GM06990 (cell line): ENCODE results near the gene LRMDA.

Experiments used
- DNase-seq: peaks from one replicate; pipeline ENCODE4 v3.0.0-alpha.2; 2011; ENCODE audit not compliant: insufficient read length; ENCODE audit errors: extremely low read depth
- H3K27me3 ChIP-seq: replicated peaks from 2 replicates; pipeline ENCODE4 v1.6.0; 2011; ENCODE audit warnings: low read length; ENCODE audit not compliant: control insufficient read depth, insufficient read depth
- H3K36me3 ChIP-seq: 2 replicates; pipeline ENCODE4 v1.5.1; 2011; ENCODE audit warnings: low read length; ENCODE audit not compliant: control insufficient read depth, insufficient read depth
- H3K4me3 ChIP-seq: replicated peaks from 2 replicates; pipeline ENCODE4 v1.5.1; 2011; ENCODE audit warnings: low read depth, mild to moderate bottlenecking, control low read depth, low read length
- TF ChIP-seq, protein P1 (sequence below): IDR thresholded peaks from 2 replicates; pipeline ENCODE4 v1.5.1; 2011; ENCODE audit warnings: low read length, control low read depth, mild to moderate bottlenecking, inconsistent platforms; ENCODE audit not compliant: insufficient read depth, poor library complexity, severe bottlenecking

Gene LRMDA

DNA sequence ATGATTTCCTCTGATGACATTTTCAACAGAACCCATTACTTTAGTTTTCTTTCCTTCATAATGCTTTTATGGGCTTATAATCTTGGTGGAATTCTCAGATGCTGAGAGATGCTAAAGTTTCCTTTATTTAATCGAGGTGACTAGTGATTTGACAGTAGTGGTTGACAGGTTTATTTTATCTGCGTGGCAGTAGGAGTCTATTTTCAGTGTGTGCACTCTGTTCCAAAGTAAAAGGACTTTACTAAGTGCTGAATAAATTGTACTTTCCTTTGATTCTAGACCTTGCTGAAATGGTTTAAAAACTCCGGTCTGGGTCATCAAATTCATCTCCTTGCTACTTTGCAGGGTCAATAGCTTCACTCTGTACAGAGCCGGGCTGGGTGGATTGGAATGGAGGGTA lies 900.3 kb downstream of the LRMDA start:
- Histone ChIP-seq H3K4me3 (no peak overlapping the region), H3K36me3 (no peaks in the 10 kb centered on the region), H3K27me3 (no peaks in the 10 kb centered on the region)
- DNase-seq = no peak
- TF ChIP-seq, protein P1, sequence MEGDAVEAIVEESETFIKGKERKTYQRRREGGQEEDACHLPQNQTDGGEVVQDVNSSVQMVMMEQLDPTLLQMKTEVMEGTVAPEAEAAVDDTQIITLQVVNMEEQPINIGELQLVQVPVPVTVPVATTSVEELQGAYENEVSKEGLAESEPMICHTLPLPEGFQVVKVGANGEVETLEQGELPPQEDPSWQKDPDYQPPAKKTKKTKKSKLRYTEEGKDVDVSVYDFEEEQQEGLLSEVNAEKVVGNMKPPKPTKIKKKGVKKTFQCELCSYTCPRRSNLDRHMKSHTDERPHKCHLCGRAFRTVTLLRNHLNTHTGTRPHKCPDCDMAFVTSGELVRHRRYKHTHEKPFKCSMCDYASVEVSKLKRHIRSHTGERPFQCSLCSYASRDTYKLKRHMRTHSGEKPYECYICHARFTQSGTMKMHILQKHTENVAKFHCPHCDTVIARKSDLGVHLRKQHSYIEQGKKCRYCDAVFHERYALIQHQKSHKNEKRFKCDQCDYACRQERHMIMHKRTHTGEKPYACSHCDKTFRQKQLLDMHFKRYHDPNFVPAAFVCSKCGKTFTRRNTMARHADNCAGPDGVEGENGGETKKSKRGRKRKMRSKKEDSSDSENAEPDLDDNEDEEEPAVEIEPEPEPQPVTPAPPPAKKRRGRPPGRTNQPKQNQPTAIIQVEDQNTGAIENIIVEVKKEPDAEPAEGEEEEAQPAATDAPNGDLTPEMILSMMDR = no peak

- no peaks in the 10 kb centered on the region for H3K36me3 ChIP-seq
- TF ChIP-seq, protein P1 = no peak
- DNase-seq = no peak
- H3K27me3 ChIP-seq = no peaks in the 10 kb centered on the region
- no peak overlapping the region for H3K4me3 ChIP-seq
Observed at GRCh38 chr10:76333326-76333725, 901.9 kb downstream of the LRMDA start.

DNA sequence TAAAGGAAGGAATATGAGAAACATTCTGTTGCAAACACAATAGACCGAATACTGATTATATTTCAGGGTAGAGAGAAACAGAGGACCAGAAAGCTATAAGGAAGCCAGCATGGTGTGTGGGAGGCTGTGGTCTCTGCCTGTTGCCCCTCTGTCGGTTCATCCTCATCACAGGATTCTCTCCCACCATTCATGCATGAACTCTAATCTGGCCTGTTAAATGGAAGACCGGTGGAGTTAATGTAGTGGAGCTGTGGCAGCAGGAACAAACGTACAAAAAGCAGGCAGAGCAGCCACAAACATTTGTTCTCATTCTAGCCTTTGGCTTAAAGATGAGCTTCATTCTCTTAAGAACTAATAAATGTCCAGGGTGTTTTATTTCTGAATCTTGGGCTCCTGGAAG lies 902.4 kb downstream of the LRMDA start:
- no peak for DNase-seq
- Histone ChIP-seq H3K36me3 (no peaks in the 10 kb centered on the region), H3K27me3 (no peaks in the 10 kb centered on the region), H3K4me3 (no peak overlapping the region)
- TF ChIP-seq, protein P1 = no peak

GRCh38 chr10:76334255-76334654 lies 902.8 kb downstream of the LRMDA start:
- Histone ChIP-seq H3K4me3 (no peak overlapping the region), H3K36me3 (no peaks in the 10 kb centered on the region), H3K27me3 (no peaks in the 10 kb centered on the region)
- TF ChIP-seq, protein P1 = no peak
- no peak for DNase-seq

- DNase-seq = no peak
- TF ChIP-seq, protein P1 = no peak
- no peak overlapping the region for H3K4me3 ChIP-seq
Observed at GRCh38 chr10:76336213-76336963, 905.0 kb downstream of the LRMDA start.

More at GRCh38 chr10:76336213-76336963, 905.0 kb downstream of the LRMDA start:
- Histone ChIP-seq H3K36me3 (no peaks in the 10 kb centered on the region), H3K27me3 (no peaks in the 10 kb centered on the region)
